ENCODE results near the gene PDGFRA. TPM values are rescaled to one million over a fixed set of nuclear protein-coding genes. Genes with fewer than 3 reads are reported as not detected.

PDGFRA gene
- total RNA-seq, 2 donors from 2014 or later: 0.50 to 0.56 TPM

Other genes with a start within 250 kb of the PDGFRA start
- 10 to 100 TPM; 12.8 to 21.8 TPM for gene CHIC2, start 164.7 kb upstream of the PDGFRA start, total RNA-seq
- gene GSX2, start 129.1 kb upstream of the PDGFRA start, total RNA-seq: not detected